RWPE2 (cell line): Measurements from ENCODE around the gene POC5.
"Not testable (repeated sequence)": the region's sequence is repeated elsewhere in the genome, so short reads cannot be mapped to it uniquely, and the experiment has no call there.

ENCODE experiments used
- ATAC-seq: fragments of 200-7000 bp; cut with Tn5 transposase; 3 replicates; pipeline ENCODE4 v1.9.1; 2021; ENCODE audit warnings: low read depth
- DNase-seq: peaks from one replicate; pipeline ENCODE4 v3.0.0-alpha.2; 2020; ENCODE audit warnings: low spot score
- H3K27ac ChIP-seq: fragments of 450-650 bp; 2 replicates; pipeline ENCODE4 v1.5.1; 2017; ENCODE audit warnings: mild to moderate bottlenecking; ENCODE audit not compliant: poor library complexity, severe bottlenecking
- H3K27me3 ChIP-seq: fragments of 250-450 bp; sonication (Bioruptor Pico); 2 replicates; pipeline ENCODE4 v1.5.1; 2021; ENCODE audit warnings: mild to moderate bottlenecking, moderate library complexity; ENCODE audit not compliant: insufficient read depth, poor library complexity, severe bottlenecking
- H3K36me3 ChIP-seq: fragments of 250-450 bp; sonication (Bioruptor Pico); 2 replicates; pipeline ENCODE4 v1.5.1; 2020; ENCODE audit warnings: low read depth, mild to moderate bottlenecking, moderate library complexity
- H3K4me1 ChIP-seq: fragments of 250-450 bp; sonication (Bioruptor Pico); 2 replicates; pipeline ENCODE4 v1.5.1; 2021; ENCODE audit warnings: mild to moderate bottlenecking, moderate library complexity; ENCODE audit not compliant: insufficient read depth, poor library complexity, severe bottlenecking
- H3K4me3 ChIP-seq: fragments of 250-450 bp; sonication (Bioruptor Pico); 2 replicates; pipeline ENCODE4 v1.5.1; 2021; ENCODE audit warnings: mild to moderate bottlenecking, moderate library complexity; ENCODE audit not compliant: severe bottlenecking
- H3K9me3 ChIP-seq: fragments of 250-450 bp; sonication (Bioruptor Pico); 2 replicates; pipeline ENCODE4 v1.5.1; 2021; ENCODE audit warnings: mild to moderate bottlenecking, moderate library complexity; ENCODE audit not compliant: severe bottlenecking
- CTCF ChIP-seq: fragments of 450-650 bp; IDR thresholded peaks from one replicate; pipeline ENCODE4 v1.5.1; 2017; ENCODE audit warnings: mild to moderate bottlenecking, moderate library complexity; ENCODE audit not compliant: poor library complexity, severe bottlenecking

Gene POC5

GRCh38 chr5:75744355-75744754 lies 27.1 kb upstream of the POC5 start:
- no peaks in the 10 kb centered on the region for H3K9me3 ChIP-seq
- no peak for ATAC-seq
- H3K4me3 ChIP-seq = no peak overlapping the region
- H3K27me3 ChIP-seq = peaks cover 16% of the 10 kb centered on the region
- DNase-seq = no peak
- no peaks in the 10 kb centered on the region for H3K36me3 ChIP-seq
- TF ChIP-seq CTCF = no peak
- H3K4me1 ChIP-seq = no peaks in the 10 kb centered on the region
- H3K27ac ChIP-seq = no peak overlapping the region

GRCh38 chr5:75736273-75736672 lies 19.0 kb upstream of the POC5 start:
- no peak for TF ChIP-seq CTCF
- Histone ChIP-seq H3K27me3 (peaks cover 19% of the 10 kb centered on the region), H3K4me3 (no peak overlapping the region), H3K9me3 (no peaks in the 10 kb centered on the region), H3K4me1 (no peaks in the 10 kb centered on the region), H3K36me3 (no peaks in the 10 kb centered on the region), H3K27ac (no peak overlapping the region)
- DNase-seq (no peak), ATAC-seq (no peak)

- DNase-seq = no peak
- peak; percentile 81 for TF ChIP-seq CTCF
- Histone ChIP-seq H3K9me3 (no peaks in the 10 kb centered on the region), H3K4me1 (no peaks in the 10 kb centered on the region), H3K4me3 (no peak overlapping the region), H3K27me3 (peaks cover 19% of the 10 kb centered on the region), H3K27ac (no peak overlapping the region), H3K36me3 (no peaks in the 10 kb centered on the region)
- peak; percentile 85 for ATAC-seq
Measured at GRCh38 chr5:75734913-75735789, 17.9 kb upstream of the POC5 start.

GRCh38 chr5:75733767-75734166 lies 16.5 kb upstream of the POC5 start:
- Histone ChIP-seq H3K9me3 (no peaks in the 10 kb centered on the region), H3K4me3 (no peak overlapping the region), H3K27me3 (peaks cover 19% of the 10 kb centered on the region), H3K36me3 (no peaks in the 10 kb centered on the region), H3K27ac (no peak overlapping the region), H3K4me1 (no peaks in the 10 kb centered on the region)
- no peak for DNase-seq
- TF ChIP-seq CTCF = no peak
- ATAC-seq = no peak

GRCh38 chr5:75731515-75731914 lies 14.3 kb upstream of the POC5 start:
- not testable (repeated sequence) for H3K4me3 ChIP-seq, H3K36me3 ChIP-seq, H3K27ac ChIP-seq, ATAC-seq, DNase-seq, H3K4me1 ChIP-seq, H3K9me3 ChIP-seq
- peaks cover 19% of the 10 kb centered on the region for H3K27me3 ChIP-seq
